ENCODE results near the gene ZNF831.

DNA sequence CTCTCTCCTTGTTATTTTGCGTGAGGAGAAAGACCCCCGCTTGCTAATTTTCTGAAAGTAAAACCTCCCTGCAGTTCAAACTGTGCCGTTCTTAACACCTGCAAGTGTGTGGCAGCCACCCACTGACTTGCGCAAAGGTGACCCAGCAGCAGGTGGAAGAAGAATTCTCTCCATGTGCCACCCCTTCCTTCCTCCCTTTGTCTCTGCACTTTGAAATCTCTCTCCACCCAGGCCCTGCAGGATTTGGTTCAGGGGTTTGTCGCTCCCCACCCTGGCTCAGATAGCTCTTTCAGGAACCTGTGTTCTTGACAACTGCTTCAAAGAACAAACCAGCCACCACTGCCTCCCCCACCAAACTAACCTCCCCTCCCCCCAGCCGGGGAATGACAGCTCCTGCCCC, 41.4 kb downstream of the ZNF831 start:
- TF ChIP-seq, protein P1, sequence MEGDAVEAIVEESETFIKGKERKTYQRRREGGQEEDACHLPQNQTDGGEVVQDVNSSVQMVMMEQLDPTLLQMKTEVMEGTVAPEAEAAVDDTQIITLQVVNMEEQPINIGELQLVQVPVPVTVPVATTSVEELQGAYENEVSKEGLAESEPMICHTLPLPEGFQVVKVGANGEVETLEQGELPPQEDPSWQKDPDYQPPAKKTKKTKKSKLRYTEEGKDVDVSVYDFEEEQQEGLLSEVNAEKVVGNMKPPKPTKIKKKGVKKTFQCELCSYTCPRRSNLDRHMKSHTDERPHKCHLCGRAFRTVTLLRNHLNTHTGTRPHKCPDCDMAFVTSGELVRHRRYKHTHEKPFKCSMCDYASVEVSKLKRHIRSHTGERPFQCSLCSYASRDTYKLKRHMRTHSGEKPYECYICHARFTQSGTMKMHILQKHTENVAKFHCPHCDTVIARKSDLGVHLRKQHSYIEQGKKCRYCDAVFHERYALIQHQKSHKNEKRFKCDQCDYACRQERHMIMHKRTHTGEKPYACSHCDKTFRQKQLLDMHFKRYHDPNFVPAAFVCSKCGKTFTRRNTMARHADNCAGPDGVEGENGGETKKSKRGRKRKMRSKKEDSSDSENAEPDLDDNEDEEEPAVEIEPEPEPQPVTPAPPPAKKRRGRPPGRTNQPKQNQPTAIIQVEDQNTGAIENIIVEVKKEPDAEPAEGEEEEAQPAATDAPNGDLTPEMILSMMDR (IDR thresholded peaks at IDR 0.05; ENCODE audit: low read depth, low read length, poor library complexity, severe bottlenecking), result no peak
- no peak for TF ChIP-seq EZH2phosphoT487 (IDR thresholded peaks at IDR 0.05; ENCODE audit: borderline replicate concordance, low read length)
